Thoracic aorta (tissue), 2 donors: ENCODE measurements around the gene ECI2. TPM values are rescaled to one million over a fixed set of nuclear protein-coding genes. Genes with fewer than 3 reads are reported as not detected.
A peak's percentile ranks its signal among the peaks of the same experiment; 100 is the strongest.

Experiments used
- ATAC-seq: fragments of 150-250 bp; one replicate; pipeline ENCODE4 v1.8.0; 2017; ENCODE audit warnings: low read depth; ENCODE audit not compliant: insufficient number of reproducible peaks, low FRiP score
- DNase-seq: peaks from one replicate; pipeline ENCODE4 v3.0.0-alpha.2; 2020; ENCODE audit warnings: low spot score
- H3K27ac ChIP-seq, 2 donors: fragments of 200-600 bp; sonication (generic); 1 replicate in 1 of 2; 2 replicates in 1 of 2; pipeline ENCODE4 v1.5.1; 2016; ENCODE audit warnings: mild to moderate bottlenecking in 2 of 2, moderate library complexity in 2 of 2
- H3K27me3 ChIP-seq: fragments of 200-600 bp; sonication (generic); replicated peaks from 2 replicates; pipeline ENCODE4 v1.6.0; 2016; ENCODE audit warnings: mild to moderate bottlenecking; ENCODE audit not compliant: insufficient read depth
- H3K36me3 ChIP-seq: fragments of 200-600 bp; sonication (generic); one replicate; pipeline ENCODE4 v1.5.1; 2016
- H3K4me1 ChIP-seq, 2 donors: fragments of 200-600 bp; sonication (generic); 1 replicate in 1 of 2; 2 replicates in 1 of 2; pipeline versions ENCODE4 v1.5.1 to v1.6.0; 2016; ENCODE audit warnings: low read depth in 2 of 2, mild to moderate bottlenecking in 1 of 2; ENCODE audit not compliant: control insufficient read depth in 1 of 2
- H3K4me3 ChIP-seq: fragments of 200-600 bp; sonication (generic); 2 replicates; pipeline ENCODE4 v1.5.1; 2016; ENCODE audit warnings: mild to moderate bottlenecking
- H3K9me3 ChIP-seq: fragments of 200-600 bp; sonication (generic); 2 replicates; pipeline ENCODE4 v1.5.1; 2016
- total RNA-seq, 2 donors: library from RNA; depleted of rRNA; stranded (reverse); fragments of >200 nt; gene quantifications; one replicate each; pipeline versions ENCODE4 v1.1.0 to v1.2.3, GENCODE V29; 2016
- TF ChIP-seq, protein P1 (sequence below): fragments of 200-600 bp; sonication (generic); IDR thresholded peaks from one replicate; pipeline ENCODE4 v1.5.1; 2019; ENCODE audit warnings: antibody characterized with exemption

The ECI2 gene
- total RNA-seq, 2 donors from 2014 or later = 28.9 to 31.0 TPM

DNA sequence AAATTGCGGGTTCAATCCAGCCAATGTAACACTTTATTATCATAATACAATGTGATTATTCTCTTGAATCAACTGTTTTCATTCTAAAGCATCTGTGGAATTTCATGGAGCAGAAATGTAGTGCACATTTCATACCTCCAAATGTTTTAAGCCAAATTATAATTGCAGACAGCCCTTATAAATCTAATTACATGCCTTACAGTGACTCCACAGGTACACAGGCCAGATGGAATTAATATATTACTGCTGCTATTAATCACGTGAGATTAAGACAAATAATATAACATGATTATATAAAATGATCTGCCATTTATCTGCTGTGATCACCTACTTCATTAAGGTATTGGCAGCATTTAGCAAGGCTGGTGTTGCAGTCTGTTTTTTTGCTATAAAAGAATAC, 9.7 kb upstream of the ECI2 start:
- Histone ChIP-seq H3K27me3 (no peaks in the 10 kb centered on the region), H3K4me1 (no peaks in the 10 kb centered on the region), H3K9me3 (no peaks in the 10 kb centered on the region), H3K27ac (no peak overlapping the region), H3K4me3 (no peak overlapping the region), H3K36me3 (no peaks in the 10 kb centered on the region)
- DNase-seq (no peak), ATAC-seq (no peak)
- TF ChIP-seq, protein P1, sequence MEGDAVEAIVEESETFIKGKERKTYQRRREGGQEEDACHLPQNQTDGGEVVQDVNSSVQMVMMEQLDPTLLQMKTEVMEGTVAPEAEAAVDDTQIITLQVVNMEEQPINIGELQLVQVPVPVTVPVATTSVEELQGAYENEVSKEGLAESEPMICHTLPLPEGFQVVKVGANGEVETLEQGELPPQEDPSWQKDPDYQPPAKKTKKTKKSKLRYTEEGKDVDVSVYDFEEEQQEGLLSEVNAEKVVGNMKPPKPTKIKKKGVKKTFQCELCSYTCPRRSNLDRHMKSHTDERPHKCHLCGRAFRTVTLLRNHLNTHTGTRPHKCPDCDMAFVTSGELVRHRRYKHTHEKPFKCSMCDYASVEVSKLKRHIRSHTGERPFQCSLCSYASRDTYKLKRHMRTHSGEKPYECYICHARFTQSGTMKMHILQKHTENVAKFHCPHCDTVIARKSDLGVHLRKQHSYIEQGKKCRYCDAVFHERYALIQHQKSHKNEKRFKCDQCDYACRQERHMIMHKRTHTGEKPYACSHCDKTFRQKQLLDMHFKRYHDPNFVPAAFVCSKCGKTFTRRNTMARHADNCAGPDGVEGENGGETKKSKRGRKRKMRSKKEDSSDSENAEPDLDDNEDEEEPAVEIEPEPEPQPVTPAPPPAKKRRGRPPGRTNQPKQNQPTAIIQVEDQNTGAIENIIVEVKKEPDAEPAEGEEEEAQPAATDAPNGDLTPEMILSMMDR = no peak

DNA sequence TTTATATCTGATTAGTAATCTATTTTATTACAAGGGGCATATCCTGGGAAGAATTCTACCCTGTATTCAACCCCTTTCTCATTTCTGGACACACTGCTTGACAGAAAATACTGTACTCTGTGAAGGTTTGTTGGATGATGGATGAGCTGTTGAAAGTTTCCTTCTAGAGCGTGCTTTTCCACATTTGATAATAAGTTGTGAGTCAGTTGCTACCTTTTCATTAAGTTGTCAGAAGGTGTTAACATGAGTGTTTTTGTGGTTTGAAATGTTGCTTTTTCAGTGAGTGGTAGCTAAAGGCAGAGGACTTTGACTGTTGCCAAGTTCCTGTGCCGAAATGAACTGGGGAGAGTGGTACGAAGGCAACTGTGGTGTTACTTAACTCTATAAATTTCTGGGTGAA, 3.9 kb upstream of the ECI2 start:
- TF ChIP-seq, protein P1 = no peak
- H3K27ac ChIP-seq = no peak overlapping the region

DNA sequence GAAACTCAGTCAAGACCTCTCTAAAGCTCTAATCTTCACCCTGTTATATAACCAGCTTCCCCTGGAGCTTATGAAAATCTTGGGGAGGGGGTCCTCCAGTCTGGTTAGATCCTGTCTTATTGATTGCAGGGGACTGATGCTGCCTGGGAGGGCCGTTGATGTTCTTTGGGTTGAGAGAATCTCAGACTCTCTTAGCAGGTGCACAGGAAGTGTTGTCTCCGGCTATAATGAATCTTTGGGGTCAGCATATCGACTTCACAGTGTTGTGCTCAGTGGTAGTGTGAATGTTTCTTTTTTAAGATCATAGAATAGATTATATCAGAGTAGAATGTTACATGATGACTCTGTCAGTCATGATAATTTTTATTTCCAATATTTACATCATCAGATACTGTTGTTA, 2.8 kb upstream of the ECI2 start:
- H3K36me3 ChIP-seq = no peaks in the 10 kb centered on the region

More for the DNA sequence above, 3.9 kb upstream of the ECI2 start:
- Histone ChIP-seq H3K36me3 (no peaks in the 10 kb centered on the region), H3K4me3 (no peak overlapping the region), H3K27me3 (no peaks in the 10 kb centered on the region), H3K4me1 (peaks cover 1 to 13% of the 10 kb centered on the region in 2 donors), H3K9me3 (no peaks in the 10 kb centered on the region)
- no peak for ATAC-seq
- DNase-seq = no peak

DNA sequence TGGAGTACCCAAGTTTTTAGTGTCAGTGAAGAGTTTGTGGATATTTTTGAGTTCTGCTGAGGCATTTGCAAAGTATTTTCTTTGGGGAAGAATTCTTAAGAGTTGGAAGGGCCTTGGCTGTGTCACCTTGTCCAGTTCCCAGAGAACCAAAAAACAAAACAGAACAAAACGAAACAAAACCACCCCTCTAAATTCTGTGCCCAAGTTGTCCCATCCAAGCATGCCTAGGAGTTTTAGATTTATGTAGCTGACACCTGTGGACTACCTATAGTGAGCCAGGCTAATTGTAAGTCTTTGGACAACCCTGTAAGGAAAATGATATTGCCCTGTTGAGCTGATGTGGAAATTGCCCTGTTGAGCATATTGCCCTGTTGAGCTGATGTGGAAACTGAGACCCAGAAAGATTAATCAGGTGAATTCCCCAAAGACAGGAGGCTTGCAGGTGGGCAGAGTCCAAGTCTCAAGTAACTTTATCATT, 1.0 kb upstream of the ECI2 start:
- DNase-seq (no peak), ATAC-seq (no peak)
- Histone ChIP-seq H3K27me3 (no peaks in the 10 kb centered on the region), H3K9me3 (no peaks in the 10 kb centered on the region), H3K36me3 (peaks cover 7% of the 10 kb centered on the region), H3K4me1 (peaks cover 8 to 33% of the 10 kb centered on the region in 2 donors), H3K27ac (peak overlapping the region; percentile 55 to 69), H3K4me3 (peak overlapping the region; percentile 91)
- TF ChIP-seq, protein P1 = no peak

More for the DNA sequence above, 2.8 kb upstream of the ECI2 start:
- Histone ChIP-seq H3K27me3 (no peaks in the 10 kb centered on the region), H3K4me1 (peaks cover 8 to 24% of the 10 kb centered on the region in 2 donors), H3K4me3 (no peak overlapping the region), H3K27ac (no peak overlapping the region), H3K9me3 (no peaks in the 10 kb centered on the region)
- DNase-seq = no peak
- no peak for ATAC-seq
- TF ChIP-seq, protein P1 = no peak

DNA sequence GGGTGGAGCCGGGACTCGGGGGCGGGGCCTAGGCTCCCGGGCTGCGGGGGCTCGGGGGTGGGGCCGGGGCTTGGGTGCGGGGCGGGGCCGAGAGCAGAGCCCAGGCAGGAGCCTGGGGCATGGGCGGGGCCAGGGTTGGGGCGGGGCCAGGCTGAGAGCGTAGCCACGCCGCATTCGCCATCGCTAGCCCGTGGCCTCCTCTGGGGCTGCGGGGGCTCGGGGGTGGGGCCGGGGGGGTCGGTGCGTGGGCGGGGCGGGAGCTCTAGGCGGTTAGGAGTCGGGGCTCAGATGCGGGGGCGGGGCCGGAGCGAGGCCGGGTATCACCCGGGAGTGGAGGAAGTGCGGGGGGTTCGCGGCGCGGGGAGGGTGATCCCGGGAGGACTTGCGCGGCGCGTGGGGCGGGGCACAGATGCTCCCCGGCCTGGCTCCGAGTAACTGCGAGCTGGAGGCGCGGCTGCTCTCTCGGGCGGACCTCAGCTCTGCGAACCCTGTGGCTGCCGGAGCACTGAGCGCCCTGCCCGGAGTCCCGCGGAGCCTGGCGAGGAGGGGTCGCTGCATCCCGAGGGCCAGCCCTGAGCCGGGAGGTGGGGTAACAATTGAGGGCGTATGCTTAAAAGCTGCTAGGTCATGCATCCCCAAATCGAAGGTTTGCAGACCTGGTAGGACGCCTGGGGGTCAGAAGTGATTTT, 434 bp upstream of the ECI2 start:
- peak; percentile 80 for ATAC-seq
- Histone ChIP-seq H3K9me3 (no peaks in the 10 kb centered on the region), H3K36me3 (peaks cover 7% of the 10 kb centered on the region), H3K27me3 (no peaks in the 10 kb centered on the region), H3K4me1 (peaks cover 8 to 33% of the 10 kb centered on the region in 2 donors), H3K4me3 (peak overlapping the region; percentile 91), H3K27ac (peak overlapping the region; percentile 55 to 69)
- TF ChIP-seq, protein P1 = no peak
- DNase-seq = peak; percentile 89
